AG09309 (cell line): ENCODE measurements around the gene FAM124A.
A peak's percentile ranks its signal among the peaks of the same experiment; 100 is the strongest.

Experiments
- DNase-seq: peaks from one replicate; pipeline ENCODE4 v3.0.0-alpha.2; 2010; ENCODE audit warnings: low read depth
- H3K4me3 ChIP-seq: 2 replicates; pipeline ENCODE4 v1.5.1; 2011; ENCODE audit warnings: mild to moderate bottlenecking, low read depth, low read length, moderate library complexity; ENCODE audit not compliant: control insufficient read depth
- CTCF ChIP-seq: IDR thresholded peaks from 2 replicates; pipeline ENCODE4 v1.5.1; 2011; ENCODE audit warnings: mild to moderate bottlenecking, low read depth, low read length, inconsistent platforms; ENCODE audit not compliant: insufficient read depth, control insufficient read depth; ENCODE audit errors: missing control alignments

FAM124A gene

GRCh38 chr13:51213173-51213728, 8.9 kb upstream of the FAM124A start:
- TF ChIP-seq CTCF: no peak
- DNase-seq: no peak
- H3K4me3 ChIP-seq: no peak overlapping the region

- DNase-seq: no peak
- H3K4me3 ChIP-seq: no peak overlapping the region
- TF ChIP-seq CTCF: no peak
Observed at GRCh38 chr13:51218626-51219025, 3.6 kb upstream of the FAM124A start.

- H3K4me3 ChIP-seq: no peak overlapping the region
- no peak for DNase-seq
- TF ChIP-seq CTCF: no peak
Observed at GRCh38 chr13:51220706-51221105, 1.5 kb upstream of the FAM124A start.

GRCh38 chr13:51221108-51221507, 1.1 kb upstream of the FAM124A start:
- no peak for TF ChIP-seq CTCF
- DNase-seq: no peak
- H3K4me3 ChIP-seq: no peak overlapping the region

GRCh38 chr13:51221674-51222036, 543 bp upstream of the FAM124A start:
- no peak for DNase-seq
- TF ChIP-seq CTCF: no peak
- H3K4me3 ChIP-seq: peak overlapping the region; percentile 59

- DNase-seq: no peak
- H3K4me3 ChIP-seq: peak overlapping the region; percentile 35
- TF ChIP-seq CTCF: no peak
Observed at GRCh38 chr13:51222686-51223559, 725 bp downstream of the FAM124A start.
